Lower leg skin (tissue), 4 donors: ENCODE data around the gene TMEM89. TPM values are rescaled to one million over a fixed set of nuclear protein-coding genes. Genes with fewer than 3 reads are reported as not detected.

Experiments
- DNase-seq, 2 donors: peaks; one replicate each; pipeline ENCODE4 v3.0.0-alpha.2; 2019; ENCODE audit warnings: low spot score in 2 of 2
- H3K4me3 ChIP-seq: fragments of 200-600 bp; sonication (generic); 2 replicates; pipeline ENCODE4 v1.5.1; 2017; ENCODE audit warnings: mild to moderate bottlenecking, low read depth; ENCODE audit not compliant: poor library complexity, severe bottlenecking
- POLR2A ChIP-seq, 2 donors: fragments of 450-650 bp; IDR thresholded peaks; one replicate each; pipeline ENCODE4 v1.6.1; 2016 to 2017; ENCODE audit warnings: antibody characterized with exemption in 2 of 2, mild to moderate bottlenecking in 1 of 2, moderate library complexity in 1 of 2
- WGBS, 2 donors: methylation state at CpG; one replicate each; pipeline ENCODE4 v1.1.5; 2018; 5-methylcytosine and 5-hydroxymethylcytosine counted together
- intact Hi-C: fragments of 100-400 bp; cut with DNase I; formaldehyde crosslinking; loops from one replicate; pipeline ENCODE4 v1.15.0; 2023; ENCODE audit warnings: low total_unique reads
- microRNA counts, 2 donors: library from miRNA; unstranded; fragments of <30 nt; microRNA quantifications; one replicate each; lab custom pipeline; 2016
- microRNA-seq, 2 donors: library from miRNA; unstranded; fragments of <30 nt; microRNA quantifications; one replicate each; pipeline ENCODE4, GENCODE V29; 2016; ENCODE audit warnings: borderline replicate concordance in 2 of 2, borderline number of aligned reads in 1 of 2
- total RNA-seq, 4 donors: library from RNA; depleted of rRNA; stranded (reverse); fragments of >200 nt; gene quantifications; one replicate each; pipeline ENCODE4 v1.1.0, GENCODE V29; 2016
- TF ChIP-seq, protein P1 (sequence below), 3 donors: fragments of 450-650 bp; IDR thresholded peaks; one replicate each; pipeline ENCODE4 v1.5.1; 2016; ENCODE audit warnings: antibody characterized with exemption in 3 of 3, mild to moderate bottlenecking in 3 of 3, moderate library complexity in 2 of 3

The TMEM89 gene
- total RNA-seq, 4 donors from 2014 or later = not detected

DNA sequence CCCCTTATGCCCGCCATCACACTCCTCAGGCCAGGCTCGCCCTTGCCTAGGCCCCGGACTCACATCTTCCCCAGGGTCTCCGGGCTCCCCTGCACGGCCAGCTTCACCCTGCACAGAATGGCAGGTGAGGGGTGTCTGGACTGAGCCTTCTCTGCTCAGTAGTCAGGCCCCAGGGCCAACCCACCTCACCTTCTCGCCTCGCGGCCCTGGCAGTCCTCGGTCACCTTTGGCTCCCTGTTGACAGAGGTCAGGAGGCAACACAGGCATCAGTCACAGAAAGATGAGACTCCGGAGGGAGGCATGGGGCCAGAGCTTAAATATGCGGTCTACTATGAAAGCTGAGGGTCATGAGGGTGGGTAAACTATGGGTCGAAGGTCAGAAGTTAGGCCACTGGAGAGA lies 49.6 kb downstream of the TMEM89 start:
- no peak overlapping the region for H3K4me3 ChIP-seq
- intact Hi-C loops = no loop called here
- no peak for TF ChIP-seq POLR2A (IDR thresholded peaks at IDR 0.05)
- TF ChIP-seq, protein P1, sequence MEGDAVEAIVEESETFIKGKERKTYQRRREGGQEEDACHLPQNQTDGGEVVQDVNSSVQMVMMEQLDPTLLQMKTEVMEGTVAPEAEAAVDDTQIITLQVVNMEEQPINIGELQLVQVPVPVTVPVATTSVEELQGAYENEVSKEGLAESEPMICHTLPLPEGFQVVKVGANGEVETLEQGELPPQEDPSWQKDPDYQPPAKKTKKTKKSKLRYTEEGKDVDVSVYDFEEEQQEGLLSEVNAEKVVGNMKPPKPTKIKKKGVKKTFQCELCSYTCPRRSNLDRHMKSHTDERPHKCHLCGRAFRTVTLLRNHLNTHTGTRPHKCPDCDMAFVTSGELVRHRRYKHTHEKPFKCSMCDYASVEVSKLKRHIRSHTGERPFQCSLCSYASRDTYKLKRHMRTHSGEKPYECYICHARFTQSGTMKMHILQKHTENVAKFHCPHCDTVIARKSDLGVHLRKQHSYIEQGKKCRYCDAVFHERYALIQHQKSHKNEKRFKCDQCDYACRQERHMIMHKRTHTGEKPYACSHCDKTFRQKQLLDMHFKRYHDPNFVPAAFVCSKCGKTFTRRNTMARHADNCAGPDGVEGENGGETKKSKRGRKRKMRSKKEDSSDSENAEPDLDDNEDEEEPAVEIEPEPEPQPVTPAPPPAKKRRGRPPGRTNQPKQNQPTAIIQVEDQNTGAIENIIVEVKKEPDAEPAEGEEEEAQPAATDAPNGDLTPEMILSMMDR (IDR thresholded peaks at IDR 0.05) = no peak
- 82 to 88% methylated on average over 11 to 12 of the region's 12 CpGs for WGBS, 2 donors
- DNase-seq = no peak

MicroRNAs within 50 kb of the gene (microRNA counts, 767-probe panel; counts per million panel counts)
- microRNA hsa-miR-711 (lab: Ali Mortazavi, UCI) = 0 to 358 counts per million in 2 donors

Small RNA genes lying within 50 kb of the gene (microRNA-seq; reads per million reads assigned to microRNA genes)
- gene MIR4793 (0 to 0.57 reads per million in 2 donors), gene MIR711 (0 reads per million in 2 donors)

Other genes with a start within 250 kb of the TMEM89 start
- gene FBXW12, start 249.6 kb downstream of the TMEM89 start, total RNA-seq = not detected
- 100 to 1,000 TPM; 111 to 227 (median 145) TPM for gene PLXNB1, start 191.7 kb downstream of the TMEM89 start, total RNA-seq
- gene CCDC51, start 181.7 kb downstream of the TMEM89 start, total RNA-seq = 10 to 100 TPM in 3 of 4 donors, 1 to 10 TPM in 1; 6.7 to 17.1 (median 11.6) TPM
- gene TMA7, start 181.5 kb downstream of the TMEM89 start, total RNA-seq = 100 to 1,000 TPM; 173 to 271 (median 250) TPM
- gene ATRIP, start 175.0 kb downstream of the TMEM89 start, total RNA-seq = 10 to 100 TPM in 2 of 4 donors, 1 to 10 TPM in 2; 5.6 to 14.1 (median 9.3) TPM
- gene SHISA5, start 117.6 kb downstream of the TMEM89 start, total RNA-seq = 10 to 100 TPM; 64.3 to 93.6 (median 71.0) TPM
- gene PFKFB4, start 65.0 kb downstream of the TMEM89 start, total RNA-seq = 1 to 10 TPM; 3.7 to 8.8 (median 6.4) TPM
- 1 to 10 TPM; 4.8 to 9.8 (median 6.2) TPM for gene UCN2, start 58.0 kb downstream of the TMEM89 start, total RNA-seq
- 100 to 1,000 TPM; 159 to 393 (median 199) TPM for gene COL7A1, start 26.4 kb downstream of the TMEM89 start, total RNA-seq
- gene UQCRC1, start 12.1 kb downstream of the TMEM89 start, total RNA-seq = 100 to 1,000 TPM; 240 to 373 (median 334) TPM
- 10 to 100 TPM in 3 of 4 donors, 1 to 10 TPM in 1; 9.4 to 36.5 (median 17.9) TPM for gene SLC26A6, start 13.7 kb upstream of the TMEM89 start, total RNA-seq
- gene CELSR3, start 41.1 kb upstream of the TMEM89 start, total RNA-seq = 1 to 10 TPM in 2 of 4 donors, under 1 TPM in 2; 0.59 to 4.7 (median 1.2) TPM
- gene NCKIPSD, start 64.1 kb upstream of the TMEM89 start, total RNA-seq = 10 to 100 TPM; 32.0 to 51.0 (median 41.1) TPM
- gene IP6K2, start 95.5 kb upstream of the TMEM89 start, total RNA-seq = 100 to 1,000 TPM; 142 to 304 (median 187) TPM
- gene PRKAR2A, start 226.1 kb upstream of the TMEM89 start, total RNA-seq = 10 to 100 TPM; 25.4 to 53.2 (median 29.3) TPM